Astrocyte (in vitro differentiated cells and primary cell): Measurements from ENCODE around the gene PCBP2. TPM values are rescaled to one million over a fixed set of nuclear protein-coding genes. Genes with fewer than 3 reads are reported as not detected.
"Not testable (repeated sequence)": the region's sequence is repeated elsewhere in the genome, so short reads cannot be mapped to it uniquely, and the experiment has no call there.

Experiments used
- DNase-seq: peaks from one replicate; pipeline ENCODE4 v3.0.0-alpha.2; 2010; ENCODE audit warnings: low read depth
- FAIRE-seq: peaks from 2 replicates; lab custom pipeline; 2011; peaks lifted over from hg19 to GRCh38; lab: Jason Lieb, UNC
- H2AFZ ChIP-seq: 2 replicates; pipeline ENCODE4 v1.6.0; 2012; ENCODE audit warnings: low read depth, low read length, inconsistent platforms
- H3K27ac ChIP-seq: 2 replicates; pipeline ENCODE4 v1.5.1; 2011; ENCODE audit warnings: low read depth, low read length, inconsistent platforms
- H3K27me3 ChIP-seq: 2 replicates; pipeline ENCODE4 v1.6.0; 2011; ENCODE audit warnings: low read length, inconsistent platforms; ENCODE audit not compliant: insufficient read depth
- H3K36me3 ChIP-seq: 2 replicates; pipeline ENCODE4 v1.5.1; 2011; ENCODE audit warnings: low read length, inconsistent platforms; ENCODE audit not compliant: insufficient read depth
- H3K4me1 ChIP-seq: 2 replicates; pipeline ENCODE4 v1.5.1; 2011; ENCODE audit warnings: low read length, inconsistent platforms; ENCODE audit not compliant: insufficient read depth
- H3K4me2 ChIP-seq: 2 replicates; pipeline ENCODE4 v1.6.0; 2012; ENCODE audit warnings: low read length, inconsistent platforms
- H3K4me3 ChIP-seq: 2 replicates; pipeline ENCODE4 v1.5.1; 2011; ENCODE audit warnings: low read depth, mild to moderate bottlenecking, low read length, inconsistent platforms; ENCODE audit not compliant: insufficient read depth
- H3K79me2 ChIP-seq: 2 replicates; pipeline ENCODE4 v1.6.0; 2012; ENCODE audit warnings: mild to moderate bottlenecking, low read length, inconsistent platforms; ENCODE audit not compliant: insufficient read depth
- H3K9ac ChIP-seq: 2 replicates; pipeline ENCODE4 v1.6.0; 2012; ENCODE audit warnings: mild to moderate bottlenecking, low read length, inconsistent platforms
- H3K9me3 ChIP-seq: 2 replicates; pipeline ENCODE4 v1.5.1; 2012; ENCODE audit warnings: low read depth, mild to moderate bottlenecking, low read length, inconsistent platforms; ENCODE audit not compliant: insufficient read depth
- H4K20me1 ChIP-seq: 2 replicates; pipeline ENCODE4 v1.6.0; 2012; ENCODE audit warnings: low read length, inconsistent platforms; ENCODE audit not compliant: insufficient read depth
- H3K27ac Mint-ChIP-seq: one replicate; pipeline ENCODE4 v1.8.0; 2021; ENCODE audit warnings: mild to moderate bottlenecking, mixed read lengths; ENCODE audit not compliant: unreplicated experiment
- H3K27me3 Mint-ChIP-seq: one replicate; pipeline ENCODE4 v1.8.0; 2021; ENCODE audit warnings: low read depth, mixed read lengths; ENCODE audit not compliant: unreplicated experiment
- H3K36me3 Mint-ChIP-seq: one replicate; pipeline ENCODE4 v1.8.0; 2021; ENCODE audit warnings: low read depth, mixed read lengths; ENCODE audit not compliant: unreplicated experiment
- H3K4me1 Mint-ChIP-seq: one replicate; pipeline ENCODE4 v1.8.0; 2021; ENCODE audit warnings: low read depth, mixed read lengths; ENCODE audit not compliant: unreplicated experiment
- H3K4me3 Mint-ChIP-seq: one replicate; pipeline ENCODE4 v1.8.0; 2021; ENCODE audit warnings: mild to moderate bottlenecking, moderate library complexity, mixed read lengths; ENCODE audit not compliant: unreplicated experiment
- H3K9me3 Mint-ChIP-seq: one replicate; pipeline ENCODE4 v1.8.0; 2021; ENCODE audit warnings: mild to moderate bottlenecking, mixed read lengths; ENCODE audit not compliant: unreplicated experiment
- EZH2 ChIP-seq: IDR thresholded peaks from 2 replicates; pipeline ENCODE4 v1.6.1; 2012; ENCODE audit warnings: mild to moderate bottlenecking, low read length, inconsistent platforms; ENCODE audit not compliant: insufficient read depth
- total RNA-seq: library from RNA; stranded (reverse); gene quantifications from 2 replicates; pipeline ENCODE4 v1.2.1, GENCODE V29; 2021
- TF ChIP-seq, protein P1 (sequence below): IDR thresholded peaks from 2 replicates; pipeline ENCODE4 v1.5.1; 2011; ENCODE audit warnings: low read depth, mild to moderate bottlenecking, inconsistent platforms, low read length, moderate library complexity; ENCODE audit not compliant: insufficient read depth

The PCBP2 gene
- total RNA-seq, 1 donor from 2014 or later, result 733 TPM

GRCh38 chr12:53417291-53417816, 34.5 kb upstream of the PCBP2 start:
- not testable (repeated sequence) for H3K4me2 ChIP-seq, H3K9me3 Mint-ChIP-seq, H4K20me1 ChIP-seq, H3K9me3 ChIP-seq, H3K4me1 ChIP-seq, H3K9ac ChIP-seq, FAIRE-seq, H3K36me3 Mint-ChIP-seq, H3K27ac Mint-ChIP-seq, H2AFZ ChIP-seq, H3K27me3 ChIP-seq, H3K27me3 Mint-ChIP-seq, DNase-seq, H3K27ac ChIP-seq, H3K4me3 Mint-ChIP-seq, H3K36me3 ChIP-seq, H3K4me3 ChIP-seq, H3K79me2 ChIP-seq
- H3K4me1 Mint-ChIP-seq, result peaks cover 15% of the 10 kb centered on the region

DNA sequence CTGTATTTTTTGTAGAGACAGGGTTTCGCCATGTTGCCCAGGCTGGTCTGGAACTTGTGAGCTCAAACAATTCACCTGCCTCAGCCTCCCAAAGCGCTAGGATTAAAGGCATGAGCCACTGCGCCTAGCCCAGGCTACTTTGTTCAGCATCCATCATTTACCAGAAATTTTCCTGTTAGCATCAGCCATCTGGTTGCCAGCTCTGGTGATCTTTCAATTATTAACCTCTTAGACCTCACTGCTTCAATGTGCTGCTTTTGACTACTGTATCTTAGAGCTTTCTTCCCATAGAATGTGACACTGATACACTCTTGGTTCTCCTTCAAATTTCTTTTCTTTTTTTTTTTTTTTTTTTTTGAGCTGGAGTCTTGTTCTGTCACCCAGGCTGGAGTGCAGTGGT, 33.7 kb upstream of the PCBP2 start:
- Mint-ChIP-seq H3K4me1 (peaks cover 9% of the 10 kb centered on the region), H3K9me3 (no peaks in the 10 kb centered on the region), H3K27ac (no peak overlapping the region), H3K36me3 (peaks cover 2% of the 10 kb centered on the region), H3K27me3 (no peaks in the 10 kb centered on the region), H3K4me3 (no peak overlapping the region)
- Histone ChIP-seq H3K27me3 (no peaks in the 10 kb centered on the region), H3K27ac (no peak overlapping the region), H3K9ac (no peak overlapping the region), H3K4me2 (no peak overlapping the region), H4K20me1 (no peaks in the 10 kb centered on the region), H3K9me3 (no peaks in the 10 kb centered on the region), H3K4me1 (no peaks in the 10 kb centered on the region), H2AFZ (no peak overlapping the region), H3K36me3 (peaks cover 3% of the 10 kb centered on the region), H3K79me2 (no peaks in the 10 kb centered on the region), H3K4me3 (no peak overlapping the region)
- DNase-seq (no peak), FAIRE-seq (no peak)
- no peak for TF ChIP-seq EZH2
- TF ChIP-seq, protein P1, sequence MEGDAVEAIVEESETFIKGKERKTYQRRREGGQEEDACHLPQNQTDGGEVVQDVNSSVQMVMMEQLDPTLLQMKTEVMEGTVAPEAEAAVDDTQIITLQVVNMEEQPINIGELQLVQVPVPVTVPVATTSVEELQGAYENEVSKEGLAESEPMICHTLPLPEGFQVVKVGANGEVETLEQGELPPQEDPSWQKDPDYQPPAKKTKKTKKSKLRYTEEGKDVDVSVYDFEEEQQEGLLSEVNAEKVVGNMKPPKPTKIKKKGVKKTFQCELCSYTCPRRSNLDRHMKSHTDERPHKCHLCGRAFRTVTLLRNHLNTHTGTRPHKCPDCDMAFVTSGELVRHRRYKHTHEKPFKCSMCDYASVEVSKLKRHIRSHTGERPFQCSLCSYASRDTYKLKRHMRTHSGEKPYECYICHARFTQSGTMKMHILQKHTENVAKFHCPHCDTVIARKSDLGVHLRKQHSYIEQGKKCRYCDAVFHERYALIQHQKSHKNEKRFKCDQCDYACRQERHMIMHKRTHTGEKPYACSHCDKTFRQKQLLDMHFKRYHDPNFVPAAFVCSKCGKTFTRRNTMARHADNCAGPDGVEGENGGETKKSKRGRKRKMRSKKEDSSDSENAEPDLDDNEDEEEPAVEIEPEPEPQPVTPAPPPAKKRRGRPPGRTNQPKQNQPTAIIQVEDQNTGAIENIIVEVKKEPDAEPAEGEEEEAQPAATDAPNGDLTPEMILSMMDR, result no peak

DNA sequence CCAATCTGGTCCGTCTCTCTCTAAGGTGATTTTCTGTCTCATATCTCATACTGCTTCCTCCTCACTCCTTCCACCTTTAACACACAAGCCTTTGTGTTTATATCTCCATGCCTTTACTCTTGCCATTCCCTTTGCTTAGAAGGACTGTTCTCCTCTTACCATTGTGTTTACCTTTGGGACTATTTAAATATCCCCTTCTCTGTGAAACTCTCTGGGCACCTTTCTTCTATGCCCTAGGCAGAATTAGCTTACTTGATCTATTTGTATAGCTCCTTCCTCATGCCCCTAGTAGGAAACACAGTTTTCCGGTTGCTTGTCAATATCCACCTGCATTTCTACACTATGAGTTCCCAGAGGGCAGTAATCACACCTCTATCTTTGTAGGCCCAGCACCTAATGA, 32.1 kb upstream of the PCBP2 start:
- no peak overlapping the region for H3K27ac Mint-ChIP-seq

DNA sequence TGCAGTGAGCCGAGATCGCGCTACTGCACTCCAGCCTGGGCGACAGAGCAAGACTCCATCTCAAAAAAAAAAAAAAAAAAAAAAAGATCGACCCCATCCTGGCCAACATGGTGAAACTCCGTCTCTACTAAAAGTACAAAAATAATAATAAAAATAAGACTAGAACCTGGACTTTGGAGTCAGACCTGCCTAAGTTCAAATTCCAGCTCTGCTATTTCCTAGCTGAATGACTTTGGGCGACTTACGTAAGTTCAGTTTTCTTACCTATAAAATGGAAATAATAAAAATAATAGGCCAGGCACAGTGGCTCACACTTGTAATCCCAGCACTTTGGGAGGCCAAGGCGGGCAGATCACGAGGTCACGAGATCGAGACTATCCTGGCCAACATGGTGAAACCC, 29.7 kb upstream of the PCBP2 start:
- FAIRE-seq, H3K4me1 Mint-ChIP-seq, H3K9me3 Mint-ChIP-seq: not testable (repeated sequence)

More for the DNA sequence above, 32.1 kb upstream of the PCBP2 start:
- peaks cover 10% of the 10 kb centered on the region for H3K27me3 Mint-ChIP-seq
- FAIRE-seq (no peak), DNase-seq (no peak)
- no peaks in the 10 kb centered on the region for H3K9me3 Mint-ChIP-seq
- H2AFZ ChIP-seq, result no peak overlapping the region
- no peaks in the 10 kb centered on the region for H3K79me2 ChIP-seq
- peaks cover 2% of the 10 kb centered on the region for H3K36me3 Mint-ChIP-seq
- peaks cover 2% of the 10 kb centered on the region for H3K4me1 Mint-ChIP-seq
- H3K9ac ChIP-seq, result no peak overlapping the region
- no peaks in the 10 kb centered on the region for H3K9me3 ChIP-seq
- H3K36me3 ChIP-seq, result no peaks in the 10 kb centered on the region
- H3K27ac ChIP-seq, result no peak overlapping the region
- H3K4me1 ChIP-seq, result no peaks in the 10 kb centered on the region
- no peak overlapping the region for H3K4me2 ChIP-seq
- no peaks in the 10 kb centered on the region for H3K27me3 ChIP-seq
- no peak overlapping the region for H3K4me3 Mint-ChIP-seq
- no peaks in the 10 kb centered on the region for H4K20me1 ChIP-seq
- H3K4me3 ChIP-seq, result no peak overlapping the region
- TF ChIP-seq, protein P1, result no peak
- no peak for TF ChIP-seq EZH2

More for the DNA sequence above, 29.7 kb upstream of the PCBP2 start:
- H3K27ac ChIP-seq, DNase-seq, H3K36me3 ChIP-seq, H3K9me3 ChIP-seq, H3K9ac ChIP-seq, H3K27me3 Mint-ChIP-seq, H3K4me3 ChIP-seq, H3K4me1 ChIP-seq, H3K27me3 ChIP-seq, H3K4me3 Mint-ChIP-seq, H3K36me3 Mint-ChIP-seq, H4K20me1 ChIP-seq, H3K27ac Mint-ChIP-seq, H3K4me2 ChIP-seq, H3K79me2 ChIP-seq, H2AFZ ChIP-seq: not testable (repeated sequence)
